ENCODE measurements around the gene LRCOL1.

Gene LRCOL1

GRCh38 chr12:132606466-132606865 lies 3.9 kb downstream of the LRCOL1 start:
- Histone ChIP-seq H3K9me3 (ENCODE audit: insufficient read depth, low read length, severe bottlenecking) (no peaks in the 10 kb centered on the region), H3K79me2 (ENCODE audit: insufficient read depth, low read length) (no peaks in the 10 kb centered on the region), H4K20me1 (ENCODE audit: insufficient read depth, low read length) (no peaks in the 10 kb centered on the region; the same call in 1 of the 2 replicates), H3K4me1 (ENCODE audit: insufficient read depth, low read length) (no peaks in the 10 kb centered on the region), H2AFZ (ENCODE audit: low read depth, low read length) (no peak overlapping the region), H3K36me3 (ENCODE audit: insufficient read depth, low read length) (no peaks in the 10 kb centered on the region), H3K27me3 (ENCODE audit: insufficient read depth, low read length, poor library complexity) (no peaks in the 10 kb centered on the region), H3K4me3 (ENCODE audit: low read depth in 1 of 2, low read length in 2 of 2) (no peak overlapping the region), H3K9ac (ENCODE audit: low read depth, low read length) (no peak overlapping the region), H3K4me2 (ENCODE audit: insufficient read depth, low read length) (no peak overlapping the region), H3K27ac (ENCODE audit: low read length) (no peak overlapping the region)
- no peak for TF ChIP-seq CTCF (IDR thresholded peaks at IDR 0.05; ENCODE audit: borderline replicate concordance, extremely low read depth, low read length, poor library complexity, severe bottlenecking)
- no peak for TF ChIP-seq EZH2 (IDR thresholded peaks at IDR 0.05; ENCODE audit: borderline replicate concordance, low read depth, low read length, severe bottlenecking)
- DNase-seq (no peak), ATAC-seq (ENCODE audit: insufficient read depth, low read depth) (no peak)

GRCh38 chr12:132605892-132606291 lies 4.5 kb downstream of the LRCOL1 start:
- Histone ChIP-seq H3K4me1 (ENCODE audit: insufficient read depth, low read length) (peaks cover 1% of the 10 kb centered on the region), H3K79me2 (ENCODE audit: insufficient read depth, low read length) (no peaks in the 10 kb centered on the region), H3K36me3 (ENCODE audit: insufficient read depth, low read length) (no peaks in the 10 kb centered on the region), H3K4me3 (ENCODE audit: low read depth in 1 of 2, low read length in 2 of 2) (no peak overlapping the region), H4K20me1 (ENCODE audit: insufficient read depth, low read length) (no peaks in the 10 kb centered on the region; the same call in 1 of the 2 replicates), H2AFZ (ENCODE audit: low read depth, low read length) (no peak overlapping the region), H3K9me3 (ENCODE audit: insufficient read depth, low read length, severe bottlenecking) (no peaks in the 10 kb centered on the region), H3K9ac (ENCODE audit: low read depth, low read length) (no peak overlapping the region), H3K27me3 (ENCODE audit: insufficient read depth, low read length, poor library complexity) (peaks cover 2% of the 10 kb centered on the region), H3K27ac (ENCODE audit: low read length) (no peak overlapping the region), H3K4me2 (ENCODE audit: insufficient read depth, low read length) (no peak overlapping the region)
- no peak for ATAC-seq (ENCODE audit: insufficient read depth, low read depth)
- no peak for DNase-seq
- TF ChIP-seq CTCF (IDR thresholded peaks at IDR 0.05; ENCODE audit: borderline replicate concordance, extremely low read depth, low read length, poor library complexity, severe bottlenecking) (no peak), EZH2 (IDR thresholded peaks at IDR 0.05; ENCODE audit: borderline replicate concordance, low read depth, low read length, severe bottlenecking) (no peak)

- no peaks in the 10 kb centered on the region; the same call in 1 of the 2 replicates for H4K20me1 ChIP-seq (ENCODE audit: insufficient read depth, low read length)
- no peaks in the 10 kb centered on the region for H3K9me3 ChIP-seq (ENCODE audit: insufficient read depth, low read length, severe bottlenecking)
- H3K4me1 ChIP-seq (ENCODE audit: insufficient read depth, low read length): peaks cover 8% of the 10 kb centered on the region
- H3K27me3 ChIP-seq (ENCODE audit: insufficient read depth, low read length, poor library complexity): peaks cover 10% of the 10 kb centered on the region
- no peak overlapping the region for H3K27ac ChIP-seq (ENCODE audit: low read length)
- no peak overlapping the region for H2AFZ ChIP-seq (ENCODE audit: low read depth, low read length)
- H3K79me2 ChIP-seq (ENCODE audit: insufficient read depth, low read length): no peaks in the 10 kb centered on the region
- no peak overlapping the region for H3K9ac ChIP-seq (ENCODE audit: low read depth, low read length)
- no peak overlapping the region for H3K4me3 ChIP-seq (ENCODE audit: low read depth in 1 of 2, low read length in 2 of 2)
- no peak for ATAC-seq (ENCODE audit: insufficient read depth, low read depth)
- H3K4me2 ChIP-seq (ENCODE audit: insufficient read depth, low read length): no peak overlapping the region
- no peak for DNase-seq
- no peak for TF ChIP-seq EZH2 (IDR thresholded peaks at IDR 0.05; ENCODE audit: borderline replicate concordance, low read depth, low read length, severe bottlenecking)
- no peaks in the 10 kb centered on the region for H3K36me3 ChIP-seq (ENCODE audit: insufficient read depth, low read length)
These were observed 5.5 kb downstream of the LRCOL1 start for GRCh38 chr12:132604668-132605441.

GRCh38 chr12:132604151-132604618 lies 6.2 kb downstream of the LRCOL1 start:
- no peaks in the 10 kb centered on the region for H3K79me2 ChIP-seq (ENCODE audit: insufficient read depth, low read length)
- no peaks in the 10 kb centered on the region; the same call in 1 of the 2 replicates for H4K20me1 ChIP-seq (ENCODE audit: insufficient read depth, low read length)
- H3K27me3 ChIP-seq (ENCODE audit: insufficient read depth, low read length, poor library complexity): peaks cover 10% of the 10 kb centered on the region
- no peak overlapping the region for H3K4me3 ChIP-seq (ENCODE audit: low read depth in 1 of 2, low read length in 2 of 2)
- no peaks in the 10 kb centered on the region for H3K9me3 ChIP-seq (ENCODE audit: insufficient read depth, low read length, severe bottlenecking)
- no peak for ATAC-seq (ENCODE audit: insufficient read depth, low read depth)
- H3K4me2 ChIP-seq (ENCODE audit: insufficient read depth, low read length): no peak overlapping the region
- H2AFZ ChIP-seq (ENCODE audit: low read depth, low read length): no peak overlapping the region
- H3K4me1 ChIP-seq (ENCODE audit: insufficient read depth, low read length): peaks cover 8% of the 10 kb centered on the region
- no peak overlapping the region for H3K27ac ChIP-seq (ENCODE audit: low read length)
- no peaks in the 10 kb centered on the region for H3K36me3 ChIP-seq (ENCODE audit: insufficient read depth, low read length)
- no peak overlapping the region for H3K9ac ChIP-seq (ENCODE audit: low read depth, low read length)
- TF ChIP-seq EZH2 (IDR thresholded peaks at IDR 0.05; ENCODE audit: borderline replicate concordance, low read depth, low read length, severe bottlenecking) (no peak), CTCF (IDR thresholded peaks at IDR 0.05; ENCODE audit: borderline replicate concordance, extremely low read depth, low read length, poor library complexity, severe bottlenecking) (no peak)
- no peak for DNase-seq

All from DND-41 (cell line).